IMR-90 (cell line): ENCODE measurements around the gene MPV17. TPM values are rescaled to one million over a fixed set of nuclear protein-coding genes. Genes with fewer than 3 reads are reported as not detected.

Experiments
- ATAC-seq: fragments of 200-7000 bp; cut with Tn5 transposase; 2 replicates; pipeline ENCODE4 v1.9.1; 2020; ENCODE audit warnings: low read depth, mild to moderate bottlenecking, moderate library complexity
- BruUV-seq: library from RNA; stranded (reverse); fragments of 400-500 nt; replicated peaks from 2 replicates; lab custom pipeline; 2021; lab: Mats Ljungman, UMichigan
- CTCF ChIA-PET: fragments of 300-600 bp; formaldehyde crosslinking; extraction: SDS; loops from one replicate; lab custom pipeline; 2021; ENCODE audit warnings: antibody characterized with exemption; lab: Yijun Ruan, JAX
- POLR2A ChIA-PET: fragments of 300-600 bp; sonication (Branson Sonifier 250); formaldehyde crosslinking; loops from one replicate; lab custom pipeline; 2022; ENCODE audit warnings: antibody characterized with exemption; ENCODE audit not compliant: unreplicated experiment; lab: Charles Lee
- DNase-seq: peaks from one replicate; pipeline ENCODE4 v3.0.0; 2013
- H2AFZ ChIP-seq: replicated peaks from 2 replicates; pipeline ENCODE3; 2013; ENCODE audit warnings: low read length, mild to moderate bottlenecking; ENCODE audit not compliant: poor library complexity
- H2AK5ac ChIP-seq: 2 replicates; pipeline ENCODE4 v1.6.1; 2013; ENCODE audit warnings: low read depth, low read length, inconsistent platforms
- H2AK9ac ChIP-seq: replicated peaks from 2 replicates; pipeline ENCODE3; 2013; ENCODE audit warnings: mild to moderate bottlenecking, low read depth, low read length, moderate library complexity; ENCODE audit not compliant: poor library complexity
- H2BK120ac ChIP-seq: 2 replicates; pipeline ENCODE4 v1.6.1; 2013; ENCODE audit warnings: low read depth, low read length, inconsistent platforms
- H2BK15ac ChIP-seq: 3 replicates; pipeline ENCODE4 v1.6.1; 2013; ENCODE audit warnings: low read depth, low read length, inconsistent platforms
- H2BK20ac ChIP-seq: 2 replicates; pipeline ENCODE4 v1.6.1; 2013; ENCODE audit warnings: low read depth, mild to moderate bottlenecking, inconsistent platforms, low read length, moderate library complexity
- H2BK5ac ChIP-seq: 2 replicates; pipeline ENCODE4 v1.6.1; 2013; ENCODE audit warnings: mild to moderate bottlenecking, low read depth, low read length, inconsistent platforms; ENCODE audit not compliant: poor library complexity, severe bottlenecking
- H3K14ac ChIP-seq: replicated peaks from 2 replicates; pipeline ENCODE4 v1.6.1; 2013; ENCODE audit warnings: low read depth, low read length, inconsistent platforms
- H3K18ac ChIP-seq: 2 replicates; pipeline ENCODE4 v1.6.1; 2013; ENCODE audit warnings: low read depth, low read length, control low read depth
- H3K23ac ChIP-seq: 2 replicates; pipeline ENCODE4 v1.6.1; 2013; ENCODE audit warnings: low read depth, low read length, inconsistent platforms
- H3K27ac ChIP-seq: 2 replicates; pipeline ENCODE4 v1.5.1; 2013; ENCODE audit warnings: mild to moderate bottlenecking, control low read depth, low read length; ENCODE audit not compliant: insufficient read depth
- H3K27me3 ChIP-seq: 2 replicates; pipeline ENCODE4 v1.6.1; 2013; ENCODE audit warnings: low read length; ENCODE audit not compliant: control insufficient read depth, insufficient read depth
- H3K36me3 ChIP-seq: 2 replicates; pipeline ENCODE4 v1.6.1; 2013; ENCODE audit warnings: low read length, mixed read lengths; ENCODE audit not compliant: control insufficient read depth, insufficient read depth
- H3K4ac ChIP-seq: 2 replicates; pipeline ENCODE4 v1.6.1; 2013; ENCODE audit warnings: low read depth, low read length, inconsistent platforms
- H3K4me1 ChIP-seq: 2 replicates; pipeline ENCODE4 v1.6.1; 2013; ENCODE audit warnings: low read length, mixed read lengths; ENCODE audit not compliant: control insufficient read depth, insufficient read depth
- H3K4me2 ChIP-seq: 2 replicates; pipeline ENCODE4 v1.6.1; 2013; ENCODE audit warnings: low read depth, mild to moderate bottlenecking, control low read depth, low read length, moderate library complexity
- H3K4me3 ChIP-seq: 2 replicates; pipeline ENCODE4 v1.5.1; 2013; ENCODE audit warnings: low read depth, mild to moderate bottlenecking, control low read depth, low read length, moderate library complexity; ENCODE audit not compliant: insufficient read depth
- H3K56ac ChIP-seq: 2 replicates; pipeline ENCODE4 v1.6.1; 2013; ENCODE audit warnings: low read length, inconsistent platforms; ENCODE audit not compliant: insufficient read depth; ENCODE audit errors: extremely low read depth
- H3K79me1 ChIP-seq, 2 experiments: 2 replicates each; pipeline ENCODE4 v1.6.1; 2013; ENCODE audit warnings: low read length in 2 of 2, inconsistent platforms in 1 of 2, low read depth in 1 of 2
- H3K9ac ChIP-seq: 2 replicates; pipeline ENCODE4 v1.6.1; 2013; ENCODE audit warnings: low read depth, low read length, control low read depth
- H3K9me1 ChIP-seq: 2 replicates; pipeline ENCODE4 v1.6.1; 2013; ENCODE audit warnings: low read length, inconsistent platforms; ENCODE audit not compliant: insufficient read depth
- H3K9me3 ChIP-seq: 2 replicates; pipeline ENCODE4 v1.6.1; 2013; ENCODE audit warnings: low read length; ENCODE audit not compliant: control insufficient read depth, insufficient read depth
- H4K20me1 ChIP-seq: 2 replicates; pipeline ENCODE4 v1.6.1; 2013; ENCODE audit warnings: low read length, inconsistent platforms; ENCODE audit not compliant: insufficient read depth
- H4K5ac ChIP-seq: 2 replicates; pipeline ENCODE4 v1.6.1; 2013; ENCODE audit warnings: mild to moderate bottlenecking, low read depth, low read length, control low read depth
- H4K8ac ChIP-seq, 2 experiments: 2 replicates each; pipeline ENCODE4 v1.6.1; 2013; ENCODE audit warnings: low read depth in 2 of 2, low read length in 2 of 2, control low read depth in 1 of 2, inconsistent platforms in 1 of 2
- H4K91ac ChIP-seq: 2 replicates; pipeline ENCODE4 v1.6.1; 2013; ENCODE audit warnings: low read depth, low read length, inconsistent platforms; ENCODE audit not compliant: insufficient read depth
- BHLHE40 ChIP-seq: fragments of 150-350 bp; IDR thresholded peaks from 2 replicates; pipeline ENCODE4 v1.6.1; 2016; ENCODE audit warnings: mild to moderate bottlenecking, low read depth, low read length
- CEBPB ChIP-seq: IDR thresholded peaks from 2 replicates; pipeline ENCODE4 v1.6.1; 2012; ENCODE audit warnings: low read depth, low read length, improper control_type of control experiment
- CHD1 ChIP-seq: IDR thresholded peaks from 2 replicates; pipeline ENCODE4 v1.6.1; 2012; ENCODE audit warnings: low read depth, low read length, improper control_type of control experiment
- CTCF ChIP-seq: conservative IDR thresholded peaks from 2 replicates; pipeline ENCODE4 v1.5.1; 2012; ENCODE audit warnings: mild to moderate bottlenecking, low read depth, low read length, improper control_type of control experiment
- ELK1 ChIP-seq: fragments of 150-350 bp; IDR thresholded peaks from 2 replicates; pipeline ENCODE4 v1.6.1; 2016; ENCODE audit warnings: low read depth, mild to moderate bottlenecking, low read length, moderate library complexity, borderline replicate concordance
- FOS ChIP-seq: fragments of 150-350 bp; IDR thresholded peaks from 2 replicates; pipeline ENCODE4 v1.6.1; 2016; ENCODE audit warnings: low read depth, low read length
- MAFK ChIP-seq: IDR thresholded peaks from 2 replicates; pipeline ENCODE4 v1.6.1; 2012; ENCODE audit warnings: low read depth, low read length, improper control_type of control experiment
- MAZ ChIP-seq: IDR thresholded peaks from 2 replicates; pipeline ENCODE4 v1.6.1; 2012; ENCODE audit warnings: low read depth, mild to moderate bottlenecking, low read length, improper control_type of control experiment, moderate library complexity, borderline replicate concordance
- MXI1 ChIP-seq: IDR thresholded peaks from 2 replicates; pipeline ENCODE4 v1.6.1; 2012; ENCODE audit warnings: low read depth, mild to moderate bottlenecking, low read length, moderate library complexity, borderline replicate concordance
- NFE2L2 ChIP-seq: fragments of 150-350 bp; IDR thresholded peaks from 2 replicates; pipeline ENCODE4 v1.6.1; 2016; ENCODE audit warnings: low read depth, mild to moderate bottlenecking, low read length
- POLR2A ChIP-seq: IDR thresholded peaks from 2 replicates; pipeline ENCODE4 v1.6.1; 2012; ENCODE audit warnings: mild to moderate bottlenecking, low read depth, low read length
- RAD21 ChIP-seq: IDR thresholded peaks from 2 replicates; pipeline ENCODE4 v1.6.1; 2012; ENCODE audit warnings: low read length, improper control_type of control experiment
- RCOR1 ChIP-seq: IDR thresholded peaks from 2 replicates; pipeline ENCODE4 v1.6.1; 2012; ENCODE audit warnings: mild to moderate bottlenecking, low read length, improper control_type of control experiment; ENCODE audit not compliant: insufficient replicate concordance
- RFX5 ChIP-seq: IDR thresholded peaks from 2 replicates; pipeline ENCODE4 v1.8.0; 2012; ENCODE audit warnings: low read depth, mild to moderate bottlenecking, low read length, moderate library complexity
- SMC3 ChIP-seq: fragments of 150-350 bp; IDR thresholded peaks from 2 replicates; pipeline ENCODE4 v1.6.1; 2016; ENCODE audit warnings: low read depth, mild to moderate bottlenecking, antibody characterized with exemption, low read length, moderate library complexity
- WGBS, 2 experiments: methylation state at CpG; one replicate each; pipeline versions ENCODE4 v1.1.5 to v1.1.7; 2013; ENCODE audit warnings: missing lambda C conversion rate in 2 of 2; ENCODE audit not compliant: insufficient read length in 1 of 2; ENCODE audit errors: extremely low coverage in 2 of 2; 5-methylcytosine and 5-hydroxymethylcytosine counted together
- dilution Hi-C: fragments of 300-500 bp; cut with HindIII; formaldehyde crosslinking; loops from one replicate; pipeline ENCODE4 v1.14.3; 2018; ENCODE audit warnings: low sequenced_read_pairs; ENCODE audit not compliant: unreplicated experiment
- in situ Hi-C: fragments of 300-500 bp; cut with MboI; formaldehyde crosslinking; loops from 3 replicates; pipeline ENCODE4 v1.14.3; 2019; ENCODE audit warnings: low sequenced_read_pairs, inconsistent platforms, mixed read lengths
- intact Hi-C: fragments of 100-400 bp; cut with micrococcal nuclease; formaldehyde crosslinking; loops from 2 replicates; pipeline ENCODE4 v1.10.0; 2022
- polyA plus RNA-seq, 3 experiments: library from polyadenylated mRNA; depleted of rRNA; stranded (reverse); fragments of >200 nt; gene quantifications; 2 replicates each; pipeline ENCODE4 v1.2.3, GENCODE V29; 2012; ENCODE audit warnings: low replicate concordance in 1 of 3
- total RNA-seq: library from RNA; depleted of rRNA; stranded (reverse); fragments of >200 nt; gene quantifications from 2 replicates; pipeline ENCODE4 v1.2.3, GENCODE V29; 2012
- TF ChIP-seq, protein P1 (sequence below): fragments of 150-350 bp; IDR thresholded peaks from 2 replicates; pipeline ENCODE4 v1.6.1; 2017; ENCODE audit warnings: mild to moderate bottlenecking, antibody characterized with exemption, low read length, low read depth

Gene MPV17
- total and polyA plus RNA-seq, 2 of the 4 experiments (the other 2 are of a cell fraction), result 70.4 to 160 TPM

DNA sequence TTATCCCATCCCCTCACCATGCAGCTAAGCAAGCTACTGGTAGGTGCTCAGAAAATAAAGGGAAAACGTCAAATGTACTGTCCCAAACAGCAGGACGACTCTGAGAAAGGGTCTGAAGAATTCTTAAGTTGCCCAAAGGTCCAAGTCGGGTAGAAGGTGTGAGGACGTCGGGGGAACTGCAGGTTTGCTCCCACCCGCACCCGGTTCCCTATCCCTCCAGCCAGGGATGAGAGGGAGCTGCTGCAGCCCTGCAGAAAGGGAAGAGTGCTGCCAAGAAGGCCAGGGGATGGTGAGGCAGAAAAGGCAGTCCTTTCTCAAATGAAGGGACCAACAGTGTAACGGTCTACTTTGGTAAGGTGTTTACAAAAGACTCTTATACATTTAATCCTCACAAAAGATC is 7.8 kb downstream of the MPV17 start:
- Histone ChIP-seq H3K18ac (no peak overlapping the region), H3K9me3 (no peaks in the 10 kb centered on the region), H2BK15ac (no peak overlapping the region), H4K91ac (no peak overlapping the region), H2BK120ac (no peak overlapping the region), H3K4me1 (no peaks in the 10 kb centered on the region), H2AFZ (no peak overlapping the region), H3K4me3 (no peak overlapping the region), H4K5ac (no peak overlapping the region), H3K27ac (no peak overlapping the region), H3K79me1 (peaks cover 6 to 17% of the 10 kb centered on the region in 2 experiments), H3K4me2 (no peak overlapping the region), H3K56ac (no peak overlapping the region), H3K14ac (no peak overlapping the region), H4K8ac (no peak overlapping the region), H3K4ac (no peak overlapping the region), H3K36me3 (peaks cover 15% of the 10 kb centered on the region), H2BK5ac (no peak overlapping the region), H3K23ac (no peak overlapping the region), H2AK5ac (no peak overlapping the region), H3K9me1 (0 out of 2 replicates have a peak, but pooled peaks cover 4% of the 10 kb centered on the region), H4K20me1 (no peaks in the 10 kb centered on the region), H3K9ac (no peak overlapping the region), H3K27me3 (no peaks in the 10 kb centered on the region), H2BK20ac (no peak overlapping the region), H2AK9ac (no peak overlapping the region)
- ATAC-seq, result no peak
- ChIA-PET POLR2A (no interaction called here), CTCF (no interaction called here)
- intact Hi-C loops, result no loop called here
- no CpG with 5 or more reads among the region's 8 CpGs for WGBS, 2 experiments
- dilution Hi-C loops, result no loop called here
- DNase-seq, result no peak
- BruUV-seq, result no TSS peak
- TF ChIP-seq BHLHE40 (no peak), NFE2L2 (no peak), MAZ (no peak), RCOR1 (no peak), CHD1 (no peak), POLR2A (no peak), ELK1 (no peak), CEBPB (no peak), MAFK (no peak), RFX5 (no peak), FOS (no peak), RAD21 (no peak), MXI1 (no peak), CTCF (no peak), SMC3 (no peak)
- TF ChIP-seq, protein P1, sequence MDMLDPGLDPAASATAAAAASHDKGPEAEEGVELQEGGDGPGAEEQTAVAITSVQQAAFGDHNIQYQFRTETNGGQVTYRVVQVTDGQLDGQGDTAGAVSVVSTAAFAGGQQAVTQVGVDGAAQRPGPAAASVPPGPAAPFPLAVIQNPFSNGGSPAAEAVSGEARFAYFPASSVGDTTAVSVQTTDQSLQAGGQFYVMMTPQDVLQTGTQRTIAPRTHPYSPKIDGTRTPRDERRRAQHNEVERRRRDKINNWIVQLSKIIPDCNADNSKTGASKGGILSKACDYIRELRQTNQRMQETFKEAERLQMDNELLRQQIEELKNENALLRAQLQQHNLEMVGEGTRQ, result no peak
- in situ Hi-C loops, result no loop called here
